K562 (cell line): Measurements from ENCODE around the gene TTBK1. TPM values are rescaled to one million over a fixed set of nuclear protein-coding genes. Genes with fewer than 3 reads are reported as not detected.

ENCODE experiments used
- ATAC-seq: fragments of 200-7000 bp; cut with Tn5 transposase; 3 replicates; pipeline ENCODE4 v1.9.1; 2020; ENCODE audit warnings: moderate library complexity
- BruUV-seq: library from RNA; stranded (reverse); fragments of 400-500 nt; replicated peaks from 2 replicates; lab custom pipeline; 2021; lab: Mats Ljungman, UMichigan
- CTCF ChIA-PET: fragments of 300-600 bp; formaldehyde crosslinking; extraction: SDS; loops from one replicate; lab custom pipeline; 2021; ENCODE audit warnings: low intra/inter-chr PET ratio; lab: Yijun Ruan, JAX
- POLR2A ChIA-PET: fragments of 300-600, 350-650 bp; sonication (Branson Sonifier 250); formaldehyde crosslinking; extraction: SDS; loops from one replicate; lab custom pipeline; 2021; ENCODE audit warnings: antibody characterized with exemption, inconsistent platforms; lab: Yijun Ruan, JAX
- DNase-seq, 4 experiments: peaks; one replicate each; pipeline versions ENCODE4 v3.0.0 to v3.0.0-alpha.2; 2011 to 2018; ENCODE audit warnings: low spot score in 3 of 4, mixed read lengths in 3 of 4; ENCODE audit errors: extremely low read depth in 1 of 4
- FAIRE-seq: peaks from 2 replicates; lab custom pipeline; 2011; peaks lifted over from hg19 to GRCh38; lab: Jason Lieb, UNC
- H2AFZ ChIP-seq: 2 replicates; pipeline ENCODE4 v1.6.0; 2011; ENCODE audit warnings: low read depth, low read length, control low read depth, inconsistent platforms
- H3K27ac ChIP-seq: fragments of 200-600 bp; 3 replicates; pipeline ENCODE4 v1.8.0; 2011; ENCODE audit warnings: low read depth, mild to moderate bottlenecking, control low read depth, inconsistent platforms, low read length, moderate library complexity, mixed read lengths; ENCODE audit errors: extremely low read depth
- H3K27me3 ChIP-seq, 2 experiments: fragments of 300-600 bp in 1 of 2; 2 replicates in 1 of 2; 3 replicates in 1 of 2; pipeline versions ENCODE4 v1.6.0 to v1.8.0; 2011; ENCODE audit warnings: inconsistent platforms in 2 of 2, low read length in 2 of 2, mild to moderate bottlenecking in 1 of 2, mixed read lengths in 1 of 2, moderate library complexity in 1 of 2; ENCODE audit not compliant: control insufficient read depth in 2 of 2, insufficient read depth in 2 of 2
- H3K36me3 ChIP-seq: fragments of 300-600 bp; 3 replicates; pipeline ENCODE4 v1.8.0; 2011; ENCODE audit warnings: mild to moderate bottlenecking, low read length, inconsistent platforms; ENCODE audit not compliant: control insufficient read depth, insufficient read depth
- H3K4me1 ChIP-seq, 2 experiments: fragments of 200-600 bp in 1 of 2; replicated peaks in 1 of 2; 2 replicates in 1 of 2; 3 replicates in 1 of 2; pipeline versions ENCODE4 v1.5.1 to v1.8.0; 2011; ENCODE audit warnings: inconsistent platforms in 2 of 2, low read length in 2 of 2, mild to moderate bottlenecking in 1 of 2, mixed read lengths in 1 of 2, moderate library complexity in 1 of 2; ENCODE audit not compliant: control insufficient read depth in 2 of 2, insufficient read depth in 2 of 2
- H3K4me2 ChIP-seq: 2 replicates; pipeline ENCODE4 v1.6.1; 2011; ENCODE audit warnings: low read length, control low read depth, inconsistent platforms, mixed read lengths; ENCODE audit not compliant: insufficient read depth
- H3K4me3 ChIP-seq: fragments of 200-600 bp; sonication (generic), shearing (Covaris generic); 2 replicates; pipeline ENCODE4 v1.5.1; 2016; ENCODE audit warnings: control low read depth, inconsistent platforms
- H3K79me2 ChIP-seq: fragments of 200-600 bp; 3 replicates; pipeline ENCODE4 v1.8.0; 2011; ENCODE audit warnings: low read length, inconsistent platforms; ENCODE audit not compliant: control insufficient read depth, insufficient read depth
- H3K9ac ChIP-seq, 2 experiments: 2 replicates each; pipeline versions ENCODE4 v1.6.0 to v1.6.1; 2011; ENCODE audit warnings: low read depth in 2 of 2, low read length in 2 of 2, control low read depth in 1 of 2, inconsistent platforms in 1 of 2, mild to moderate bottlenecking in 1 of 2, mixed read lengths in 1 of 2; ENCODE audit not compliant: insufficient read depth in 1 of 2
- H3K9me1 ChIP-seq: one replicate; pipeline ENCODE4 v1.6.0; 2011; ENCODE audit warnings: inconsistent platforms, mild to moderate bottlenecking, low read length, moderate library complexity; ENCODE audit not compliant: control insufficient read depth, insufficient read depth
- H3K9me3 ChIP-seq: replicated peaks from 2 replicates; pipeline ENCODE4 v1.5.1; 2011; ENCODE audit warnings: low read depth, low read length, inconsistent platforms; ENCODE audit not compliant: control insufficient read depth, insufficient read depth
- H4K20me1 ChIP-seq: replicated peaks from 2 replicates; pipeline ENCODE4 v1.6.1; 2011; ENCODE audit warnings: low read length, inconsistent platforms, mixed read lengths; ENCODE audit not compliant: control insufficient read depth, insufficient read depth
- BCOR ChIP-seq: fragments of 450-650 bp; IDR thresholded peaks from 2 replicates; pipeline ENCODE4 v1.6.1; 2016
- CHD4 ChIP-seq: fragments of 200-600 bp; sonication (generic); IDR thresholded peaks from 3 replicates; pipeline ENCODE4 v1.6.1; 2012; ENCODE audit warnings: low read depth, mild to moderate bottlenecking, mixed read lengths, low read length, inconsistent platforms; ENCODE audit not compliant: insufficient read depth, insufficient replicate concordance, poor library complexity, severe bottlenecking
- ESRRA ChIP-seq: fragments of 450-650 bp; IDR thresholded peaks from 2 replicates; pipeline ENCODE4 v1.6.1; 2014; ENCODE audit warnings: low read depth, mild to moderate bottlenecking, moderate library complexity, borderline replicate concordance
- HDAC2 ChIP-seq: fragments of 450-650 bp; IDR thresholded peaks from 2 replicates; pipeline ENCODE4 v1.6.1; 2016; ENCODE audit warnings: mild to moderate bottlenecking
- HMG20B ChIP-seq: fragments of 250-450 bp; sonication (Bioruptor Pico); IDR thresholded peaks from 2 replicates; pipeline ENCODE4 v1.5.0; 2021; ENCODE audit warnings: mild to moderate bottlenecking
- KDM1A ChIP-seq, 2 experiments: fragments of 450-650 bp; IDR thresholded peaks; 2 replicates each; pipeline ENCODE4 v1.6.1; 2016; ENCODE audit warnings: mild to moderate bottlenecking in 2 of 2
- RBM25 ChIP-seq: fragments of 200-400 bp; formaldehyde crosslinking; IDR thresholded peaks from 2 replicates; pipeline ENCODE4 v1.6.1; 2018; ENCODE audit warnings: low read length, low read depth, moderate library complexity; ENCODE audit not compliant: severe bottlenecking
- RCOR1 ChIP-seq, 2 experiments: IDR thresholded peaks; 2 replicates each; pipeline ENCODE4 v1.6.1; 2012; ENCODE audit warnings: low read depth in 2 of 2, low read length in 2 of 2, borderline replicate concordance in 1 of 2, improper control_type of control experiment in 1 of 2
- RNF2 ChIP-seq: sonication (generic); IDR thresholded peaks from 2 replicates; pipeline ENCODE4 v1.6.1; 2016
- SMAD1 ChIP-seq: fragments of 150-350 bp; IDR thresholded peaks from 2 replicates; pipeline ENCODE4 v1.6.1; 2014; ENCODE audit warnings: low read length, low read depth; ENCODE audit not compliant: partially characterized antibody
- ZSCAN32 ChIP-seq: fragments of 450-650 bp; formaldehyde crosslinking; IDR thresholded peaks from 2 replicates; pipeline ENCODE4 v1.4.0; 2020; ENCODE audit warnings: mild to moderate bottlenecking, moderate library complexity
- WGBS: fragments of 100-300 bp; shearing (Covaris generic); methylation state at CpG from one replicate; pipeline ENCODE4 v1.1.6; 2016; ENCODE audit warnings: low coverage, mixed read lengths; ENCODE audit not compliant: insufficient coverage; ENCODE audit errors: missing lambda C conversion rate; 5-methylcytosine and 5-hydroxymethylcytosine counted together
- in situ Hi-C: fragments of 300-500 bp; cut with MboI; formaldehyde crosslinking; loops from 4 replicates; pipeline ENCODE4 v1.15.0; 2018; ENCODE audit warnings: inconsistent platforms, mixed read lengths
- intact Hi-C: fragments of 100-400 bp; cut with micrococcal nuclease; formaldehyde crosslinking; loops from 2 replicates; pipeline ENCODE4 v1.14.2; 2022
- polyA plus RNA-seq, 8 experiments: library from polyadenylated mRNA; depleted of rRNA in 4 of 8; stranded (reverse) in 5 of 8; unstranded in 3 of 8; fragments of >200 nt; fragmentation: Nextera tagmentation in 2 of 8; fragmentation: Illumina TruSeq in 1 of 8; extraction: Ambion mirVana in 2 of 8; extraction: Trizol in 1 of 8; gene quantifications; 2 replicates each; pipeline versions ENCODE4 v1.2.1 to v1.2.3, GENCODE V29; 2011 to 2014; ENCODE audit warnings: inconsistent platforms in 1 of 8, missing spikeins in 1 of 8
- total RNA-seq, 7 experiments: library from RNA; depleted of rRNA in 6 of 7; stranded (reverse); fragments of >200 nt in 6 of 7; fragmentation: Illumina TruSeq in 2 of 7; extraction: Trizol in 2 of 7; gene quantifications; 2 replicates each; pipeline versions ENCODE4 v1.2.1 to v1.2.3, GENCODE V29; 2011 to 2021; ENCODE audit warnings: low replicate concordance in 1 of 7
- TF ChIP-seq, protein P1 (sequence below), 2 experiments: fragments of 450-650 bp in 1 of 2; sonication (generic) in 1 of 2; formaldehyde crosslinking in 1 of 2; IDR thresholded peaks in 1 of 2; conservative IDR thresholded peaks in 1 of 2; 2 replicates each; pipeline versions ENCODE4 v1.6.1 to v1.8.1; 2016 to 2023; ENCODE audit warnings: mild to moderate bottlenecking in 2 of 2, moderate library complexity in 2 of 2, inconsistent platforms in 1 of 2, missing genetic modification reagents in 1 of 2
- TF ChIP-seq, protein P2 (sequence below): fragments of 250-450 bp; sonication (Bioruptor Pico); IDR thresholded peaks from 2 replicates; pipeline ENCODE4 v1.4.0; 2020; ENCODE audit warnings: mild to moderate bottlenecking

Gene TTBK1
- total and polyA plus RNA-seq, 9 of the 15 experiments (the other 6 are each of a cell fraction or from before 2014, with no cell fraction given) = not detected

DNA sequence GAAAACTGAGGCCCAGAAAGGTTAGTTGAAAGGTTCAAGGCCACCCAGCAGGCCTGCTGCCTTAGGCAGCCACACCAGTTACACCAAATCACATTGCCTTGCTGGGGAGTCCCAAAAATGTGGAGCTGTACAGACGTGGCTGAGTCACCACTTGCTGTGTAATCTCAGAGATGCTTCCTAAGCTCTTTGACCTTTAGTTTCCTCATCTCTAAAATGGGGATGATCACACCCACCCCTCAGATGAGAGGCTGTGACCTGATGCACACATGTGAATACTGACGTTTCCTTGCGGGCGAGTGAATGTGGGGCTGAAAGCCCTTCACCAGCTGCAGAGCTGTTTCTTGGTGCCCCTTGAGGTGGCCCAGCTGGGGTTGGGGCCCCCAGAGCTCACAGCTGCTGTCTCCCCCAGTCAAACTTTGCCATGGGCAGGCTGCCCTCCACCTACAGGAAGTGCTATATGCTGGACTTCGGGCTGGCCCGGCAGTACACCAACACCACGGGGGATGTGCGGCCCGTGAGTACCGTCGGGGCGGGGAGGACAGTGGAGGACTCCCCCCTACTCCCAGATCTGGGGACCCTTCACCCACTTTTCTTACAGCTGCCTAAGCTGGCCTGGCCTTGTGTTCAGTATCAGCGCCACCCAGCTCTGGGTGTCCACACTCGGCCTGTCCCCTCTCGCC, 11.0 kb downstream of the TTBK1 start:
- FAIRE-seq (peak; percentile 32), DNase-seq (no peak), ATAC-seq (no peak)
- TF ChIP-seq RBM25 (peak; percentile 77), HMG20B (CRISPR knock-in tag) (no peak), ZSCAN32 (CRISPR knock-in tag) (no peak), CHD4 (peak; percentile 53), RNF2 (no peak), RCOR1 (IDR thresholded peaks at IDR 0.05; ENCODE audit: borderline replicate concordance in 1 of 2, low read depth in 2 of 2, low read length in 2 of 2) (0 out of 4 replicates have a peak, but pooled peaks of 1 of the 2 experiments have one; percentile 18), ESRRA (peak; percentile 87), SMAD1 (no peak), HDAC2 (peak; percentile 22; the same call in 1 of the 2 replicates), BCOR (peak; percentile 75), KDM1A (IDR thresholded peaks at IDR 0.05) (peak; percentile 57 to 80)
- TF ChIP-seq, protein P1, sequence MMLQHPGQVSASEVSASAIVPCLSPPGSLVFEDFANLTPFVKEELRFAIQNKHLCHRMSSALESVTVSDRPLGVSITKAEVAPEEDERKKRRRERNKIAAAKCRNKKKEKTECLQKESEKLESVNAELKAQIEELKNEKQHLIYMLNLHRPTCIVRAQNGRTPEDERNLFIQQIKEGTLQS (IDR thresholded peaks at IDR 0.05) = peak; percentile 28; the same call in 1 of the 2 replicates
- TF ChIP-seq, protein P1 (CRISPR knock-in tag; conservative IDR thresholded peaks at IDR 0.05) = no peak
- TF ChIP-seq, protein P2, sequence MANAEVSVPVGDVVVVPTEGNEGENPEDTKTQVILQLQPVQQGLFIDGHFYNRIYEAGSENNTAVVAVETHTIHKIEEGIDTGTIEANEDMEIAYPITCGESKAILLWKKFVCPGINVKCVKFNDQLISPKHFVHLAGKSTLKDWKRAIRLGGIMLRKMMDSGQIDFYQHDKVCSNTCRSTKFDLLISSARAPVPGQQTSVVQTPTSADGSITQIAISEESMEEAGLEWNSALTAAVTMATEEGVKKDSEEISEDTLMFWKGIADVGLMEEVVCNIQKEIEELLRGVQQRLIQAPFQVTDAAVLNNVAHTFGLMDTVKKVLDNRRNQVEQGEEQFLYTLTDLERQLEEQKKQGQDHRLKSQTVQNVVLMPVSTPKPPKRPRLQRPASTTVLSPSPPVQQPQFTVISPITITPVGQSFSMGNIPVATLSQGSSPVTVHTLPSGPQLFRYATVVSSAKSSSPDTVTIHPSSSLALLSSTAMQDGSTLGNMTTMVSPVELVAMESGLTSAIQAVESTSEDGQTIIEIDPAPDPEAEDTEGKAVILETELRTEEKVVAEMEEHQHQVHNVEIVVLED (CRISPR knock-in tag) = no peak
- H3K27ac ChIP-seq = no peak overlapping the region
- CTCF ChIA-PET = no interaction called here
- no peaks in the 10 kb centered on the region for H3K9me3 ChIP-seq
- 0 out of 4 replicates have a peak overlapping the region, but pooled peaks of 1 of the 2 experiments have one; percentile 37 for H3K9ac ChIP-seq
- no peaks in the 10 kb centered on the region for H3K9me1 ChIP-seq
- intact Hi-C loops (no loop called here), in situ Hi-C loops (no loop called here)
- no peak overlapping the region for H2AFZ ChIP-seq
- peaks cover 21% of the 10 kb centered on the region for H4K20me1 ChIP-seq
- H3K36me3 ChIP-seq = no peaks in the 10 kb centered on the region
- POLR2A ChIA-PET = interaction anchor here (0.6 to 1.0 kb wide), 3 partner anchors 11 to 555 kb away, joined by 3 read pairs; no protein-coding TSS in a partner anchor
- H3K4me3 ChIP-seq = no peak overlapping the region
- H3K4me1 ChIP-seq = peaks cover 0 to 10% of the 10 kb centered on the region in 2 experiments; a peak in 2 of 5 replicates
- no peak overlapping the region for H3K4me2 ChIP-seq
- no TSS peak for BruUV-seq
- peaks cover 66 to 86% of the 10 kb centered on the region in 2 experiments for H3K27me3 ChIP-seq
- WGBS = 12% methylated on average over 15 of the region's 15 CpGs
- H3K79me2 ChIP-seq = no peaks in the 10 kb centered on the region
